Sigmoid colon (tissue), 7 donors: ENCODE results near the gene RELL1. TPM values are rescaled to one million over a fixed set of nuclear protein-coding genes. Genes with fewer than 3 reads are reported as not detected.
A peak's percentile ranks its signal among the peaks of the same experiment; 100 is the strongest.

Experiments
- DNase-seq: peaks from one replicate; pipeline ENCODE4 v3.0.0-alpha.2; 2019
- H3K27ac ChIP-seq, 4 donors: fragments of 200-600 bp; sonication (generic); one replicate each; pipeline ENCODE4 v1.5.1; 2016 to 2019; ENCODE audit warnings: mild to moderate bottlenecking in 1 of 4
- H3K27me3 ChIP-seq, 3 donors: fragments of 200-600 bp; sonication (generic); one replicate each; pipeline ENCODE4 v1.5.1; 2019; ENCODE audit warnings: mild to moderate bottlenecking in 1 of 3
- H3K36me3 ChIP-seq, 4 donors: fragments of 200-600 bp; sonication (generic); one replicate each; pipeline ENCODE4 v1.5.1; 2016 to 2019
- H3K4me1 ChIP-seq, 4 donors: fragments of 200-600 bp; sonication (generic); one replicate each; pipeline ENCODE4 v1.5.1; 2017 to 2019
- H3K4me3 ChIP-seq, 4 donors: fragments of 200-600 bp; sonication (generic); one replicate each; pipeline ENCODE4 v1.5.1; 2017 to 2019; ENCODE audit warnings: mild to moderate bottlenecking in 2 of 4, moderate library complexity in 1 of 4
- H3K9me3 ChIP-seq, 4 donors: fragments of 200-600 bp in 3 of 4; sonication (generic) in 3 of 4; one replicate each; pipeline versions ENCODE4 v1.5.1 to v1.6.1; 2013 to 2019
- EP300 ChIP-seq, 4 donors: sonication (generic); formaldehyde crosslinking; IDR thresholded peaks; one replicate each; pipeline ENCODE4 v1.6.1; 2017; ENCODE audit warnings: antibody characterized with exemption in 4 of 4
- POLR2A ChIP-seq, 2 donors: fragments of 450-650 bp; IDR thresholded peaks; one replicate each; pipeline ENCODE4 v1.6.1; 2016; ENCODE audit warnings: antibody characterized with exemption in 2 of 2, mild to moderate bottlenecking in 2 of 2, moderate library complexity in 2 of 2
- POLR2AphosphoS5 ChIP-seq, 4 donors: sonication (generic); formaldehyde crosslinking; IDR thresholded peaks; one replicate each; pipeline ENCODE4 v1.6.1; 2017; ENCODE audit warnings: antibody characterized with exemption in 4 of 4
- WGBS, 2 donors: extraction: QIAGEN DNeasy Blood & Tissue Kit; methylation state at CpG; one replicate each; pipeline ENCODE4 v1.1.7; 2013; 5-methylcytosine and 5-hydroxymethylcytosine counted together
- intact Hi-C: fragments of 100-400 bp; cut with DNase I; formaldehyde crosslinking; loops from one replicate; pipeline ENCODE4 v1.15.1; 2023
- polyA plus RNA-seq, 3 donors: library from polyadenylated mRNA; stranded (reverse); fragments of 200-250 nt; gene quantifications; one replicate each; pipeline ENCODE4 v1.2.3, GENCODE V29; 2013
- total RNA-seq, 4 donors: library from RNA; depleted of rRNA; stranded (reverse); fragments of >200 nt; gene quantifications; one replicate each; pipeline ENCODE4 v1.1.0, GENCODE V29; 2016
- TF ChIP-seq, protein P1 (sequence below), 4 experiments: fragments of 450-650 bp in 3 of 4; fragments of 200-600 bp in 1 of 4; IDR thresholded peaks; one replicate each; pipeline ENCODE4 v1.5.1; 2016 to 2019; ENCODE audit warnings: antibody characterized with exemption in 4 of 4, mild to moderate bottlenecking in 3 of 4, moderate library complexity in 2 of 4
- donor health status: healthy with polysubstance abuse.
- donor health status: Bipolar disorder and iron deficiency.
- donor health status: healthy.

RELL1 gene
- total and polyA plus RNA-seq, 7 donors, result 4.2 to 63.2 (median 38.8) TPM

DNA sequence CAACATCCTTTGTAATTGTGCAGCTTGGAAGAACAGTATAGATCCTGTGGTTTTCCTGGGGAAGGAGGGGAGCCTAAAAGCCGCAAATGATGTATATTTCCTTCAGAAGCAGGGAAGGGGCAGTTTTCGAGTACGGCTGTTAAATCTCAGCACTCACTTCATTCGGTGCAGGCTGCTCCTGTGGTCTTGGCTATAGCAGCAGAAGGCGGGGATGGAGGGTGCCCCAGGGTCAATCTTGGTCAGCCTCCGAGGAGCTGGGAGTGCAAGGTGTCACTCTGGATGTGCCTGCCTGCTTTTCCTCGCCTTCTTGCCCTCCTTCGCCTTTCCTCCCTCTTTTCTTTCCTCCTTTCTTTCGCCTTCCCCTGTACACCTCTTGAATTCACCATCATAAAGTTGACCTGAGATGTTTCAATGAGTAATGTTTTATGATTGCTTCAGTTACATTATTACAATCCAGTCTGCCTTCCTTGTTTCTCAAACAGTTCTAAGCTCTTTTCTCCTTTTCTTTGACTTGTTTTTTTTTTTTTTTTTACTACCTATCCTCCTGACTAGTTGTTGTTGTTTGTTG, 101.6 kb downstream of the RELL1 start:
- H3K36me3 ChIP-seq, result no peaks in the 10 kb centered on the region
- intact Hi-C loops, result no loop called here
- 12 to 32% methylated on average over 9 of the region's 9 CpGs for WGBS, 2 donors
- no peaks in the 10 kb centered on the region for H3K27me3 ChIP-seq
- TF ChIP-seq, protein P1, sequence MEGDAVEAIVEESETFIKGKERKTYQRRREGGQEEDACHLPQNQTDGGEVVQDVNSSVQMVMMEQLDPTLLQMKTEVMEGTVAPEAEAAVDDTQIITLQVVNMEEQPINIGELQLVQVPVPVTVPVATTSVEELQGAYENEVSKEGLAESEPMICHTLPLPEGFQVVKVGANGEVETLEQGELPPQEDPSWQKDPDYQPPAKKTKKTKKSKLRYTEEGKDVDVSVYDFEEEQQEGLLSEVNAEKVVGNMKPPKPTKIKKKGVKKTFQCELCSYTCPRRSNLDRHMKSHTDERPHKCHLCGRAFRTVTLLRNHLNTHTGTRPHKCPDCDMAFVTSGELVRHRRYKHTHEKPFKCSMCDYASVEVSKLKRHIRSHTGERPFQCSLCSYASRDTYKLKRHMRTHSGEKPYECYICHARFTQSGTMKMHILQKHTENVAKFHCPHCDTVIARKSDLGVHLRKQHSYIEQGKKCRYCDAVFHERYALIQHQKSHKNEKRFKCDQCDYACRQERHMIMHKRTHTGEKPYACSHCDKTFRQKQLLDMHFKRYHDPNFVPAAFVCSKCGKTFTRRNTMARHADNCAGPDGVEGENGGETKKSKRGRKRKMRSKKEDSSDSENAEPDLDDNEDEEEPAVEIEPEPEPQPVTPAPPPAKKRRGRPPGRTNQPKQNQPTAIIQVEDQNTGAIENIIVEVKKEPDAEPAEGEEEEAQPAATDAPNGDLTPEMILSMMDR (IDR thresholded peaks at IDR 0.05), result no peak
- TF ChIP-seq POLR2AphosphoS5 (IDR thresholded peaks at IDR 0.05), result no peak
- TF ChIP-seq POLR2A (IDR thresholded peaks at IDR 0.05), result no peak
- TF ChIP-seq EP300 (IDR thresholded peaks at IDR 0.05), result no peak
- H3K4me3 ChIP-seq, result no peak overlapping the region
- H3K27ac ChIP-seq, result peak overlapping the region in 1 of 4 donors; percentile 9
- DNase-seq, result no peak
- H3K4me1 ChIP-seq, result no peaks in the 10 kb centered on the region
- peaks cover 0 to 4% (median 0%) of the 10 kb centered on the region in 4 donors for H3K9me3 ChIP-seq

GRCh38 chr4:37584071-37584470, 102.1 kb downstream of the RELL1 start:
- WGBS, 2 donors, result 14 to 39% methylated on average over 8 of the region's 8 CpGs
- no peak for DNase-seq
- Histone ChIP-seq H3K4me3 (no peak overlapping the region), H3K36me3 (no peaks in the 10 kb centered on the region), H3K27me3 (no peaks in the 10 kb centered on the region), H3K9me3 (peaks cover 0 to 4% (median 0%) of the 10 kb centered on the region in 4 donors), H3K4me1 (no peaks in the 10 kb centered on the region), H3K27ac (peak overlapping the region in 1 of 4 donors; percentile 9)
- intact Hi-C loops, result no loop called here
- TF ChIP-seq POLR2AphosphoS5 (IDR thresholded peaks at IDR 0.05) (no peak), EP300 (IDR thresholded peaks at IDR 0.05) (no peak), POLR2A (IDR thresholded peaks at IDR 0.05) (peak in 1 of 2 donors; percentile 49)
- TF ChIP-seq, protein P1 (IDR thresholded peaks at IDR 0.05), result no peak

- no peaks in the 10 kb centered on the region for H3K27me3 ChIP-seq
- H3K36me3 ChIP-seq, result no peaks in the 10 kb centered on the region
- no peaks in the 10 kb centered on the region for H3K9me3 ChIP-seq
- TF ChIP-seq, protein P1 (IDR thresholded peaks at IDR 0.05), result no peak
- no peak for TF ChIP-seq POLR2A (IDR thresholded peaks at IDR 0.05)
- TF ChIP-seq POLR2AphosphoS5 (IDR thresholded peaks at IDR 0.05), result no peak
- no peak for TF ChIP-seq EP300 (IDR thresholded peaks at IDR 0.05)
- intact Hi-C loops, result no loop called here
- DNase-seq, result no peak
- H3K27ac ChIP-seq, result no peak overlapping the region
- no peak overlapping the region for H3K4me3 ChIP-seq
- H3K4me1 ChIP-seq, result no peaks in the 10 kb centered on the region
Observed at GRCh38 chr4:37573566-37573965, 112.6 kb downstream of the RELL1 start.

GRCh38 chr4:37568489-37568888, 117.7 kb downstream of the RELL1 start:
- TF ChIP-seq, protein P1 (IDR thresholded peaks at IDR 0.05), result no peak
- no peak for TF ChIP-seq POLR2AphosphoS5 (IDR thresholded peaks at IDR 0.05)
- no peak for TF ChIP-seq EP300 (IDR thresholded peaks at IDR 0.05)
- no peak for TF ChIP-seq POLR2A (IDR thresholded peaks at IDR 0.05)
- WGBS, 2 donors, result 12 to 49% methylated on average over 7 of the region's 7 CpGs
- H3K4me1 ChIP-seq, result no peaks in the 10 kb centered on the region
- intact Hi-C loops, result no loop called here
- no peak overlapping the region for H3K4me3 ChIP-seq
- H3K27ac ChIP-seq, result no peak overlapping the region
- no peaks in the 10 kb centered on the region for H3K36me3 ChIP-seq
- H3K27me3 ChIP-seq, result no peaks in the 10 kb centered on the region
- no peaks in the 10 kb centered on the region for H3K9me3 ChIP-seq
- DNase-seq, result no peak

DNA sequence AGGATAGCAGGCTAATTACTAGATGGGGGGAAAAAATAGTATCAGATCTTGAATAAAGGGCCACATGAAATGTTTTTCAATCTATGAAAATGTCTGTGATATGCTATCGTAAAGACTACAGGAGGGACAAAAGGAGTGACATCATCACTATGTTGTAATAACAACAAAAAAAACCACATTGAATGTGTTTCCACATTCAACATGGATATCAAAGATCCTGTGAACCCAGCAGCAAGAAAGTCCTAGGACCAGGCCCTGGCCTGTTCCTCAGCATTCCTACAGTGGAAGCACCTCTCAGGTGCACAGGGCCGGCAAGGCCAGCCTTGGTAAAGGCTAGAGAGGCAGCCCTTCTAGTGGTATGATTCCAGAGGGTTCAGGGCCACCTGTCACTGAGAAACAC, 118.3 kb downstream of the RELL1 start:
- Histone ChIP-seq H3K9me3 (no peaks in the 10 kb centered on the region), H3K27me3 (no peaks in the 10 kb centered on the region), H3K27ac (no peak overlapping the region), H3K4me1 (no peaks in the 10 kb centered on the region), H3K4me3 (no peak overlapping the region), H3K36me3 (no peaks in the 10 kb centered on the region)
- no peak for DNase-seq
- 86 to 91% methylated on average over 2 of the region's 2 CpGs for WGBS, 2 donors
- intact Hi-C loops, result loop anchor here (2.0 kb wide), 1 partner anchor 115 kb away; a partner anchor contains a TSS
- no peak for TF ChIP-seq POLR2AphosphoS5 (IDR thresholded peaks at IDR 0.05)
- TF ChIP-seq EP300 (IDR thresholded peaks at IDR 0.05), result no peak
- no peak for TF ChIP-seq POLR2A (IDR thresholded peaks at IDR 0.05)
- TF ChIP-seq, protein P1 (IDR thresholded peaks at IDR 0.05), result no peak
